HG02885 (cell line): ENCODE data around the gene STXBP1.

Source experiments
- ATAC-seq: cut with Tn5 transposase; IDR thresholded peaks from one replicate; pipeline ENCODE4 v1.9.1; 2021; ENCODE audit warnings: mild to moderate bottlenecking; ENCODE audit not compliant: unreplicated experiment, poor library complexity

The STXBP1 gene

GRCh38 chr9:127611899-127612790, at the start of gene STXBP1:
Gene STXBP1 (plus strand): TSS chr9:127612277. CDS start chr9:127612404, 127 bp downstream.
- ATAC-seq = peak; percentile 84

DNA sequence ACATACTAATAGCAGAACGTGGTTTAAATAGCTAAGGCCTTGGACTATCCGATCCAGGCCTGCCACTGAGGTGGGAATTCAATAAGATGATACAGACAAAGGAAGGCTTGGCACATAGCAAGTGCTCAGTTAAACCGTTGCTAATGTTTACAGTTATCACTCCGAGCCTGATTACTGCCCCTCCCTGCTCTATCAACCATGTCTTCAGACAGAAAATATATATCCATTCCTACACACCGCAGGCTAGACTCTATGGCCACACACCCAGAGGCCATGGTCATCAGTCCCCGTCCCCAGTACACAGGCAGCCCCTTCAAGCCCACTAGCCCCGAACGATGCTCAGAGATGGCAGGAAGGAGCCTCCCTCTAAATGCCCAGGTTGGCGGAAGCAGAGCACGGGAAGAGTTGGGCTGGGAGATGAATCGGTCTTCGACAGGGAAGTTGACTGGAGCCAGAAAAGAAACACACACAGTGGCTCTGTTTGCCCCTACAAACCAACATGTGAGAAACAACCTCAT, 49.7 kb upstream of the STXBP1 start:
- no peak for ATAC-seq

- ATAC-seq = no peak
Observed at GRCh38 chr9:127562841-127563401, 49.2 kb upstream of the STXBP1 start.

DNA sequence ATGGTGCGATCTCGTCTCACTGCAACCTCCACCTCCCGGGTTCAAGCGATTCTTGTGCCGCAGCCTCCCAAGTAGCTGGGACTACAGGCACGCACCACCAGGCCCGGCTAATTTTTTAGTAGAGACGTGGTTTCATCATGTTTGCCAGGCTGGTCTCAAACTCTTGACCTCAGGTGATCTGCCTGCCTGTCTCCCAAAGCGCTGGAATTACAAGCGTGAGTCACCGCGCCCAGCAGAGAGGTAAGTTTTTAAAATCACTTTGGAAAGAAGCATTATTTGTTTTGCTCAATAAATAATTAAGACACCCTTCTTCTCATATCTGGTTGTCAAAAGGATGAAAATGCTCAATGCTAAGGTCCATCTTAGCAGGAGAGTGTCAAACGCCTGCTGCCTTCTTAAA, 48.5 kb upstream of the STXBP1 start:
- no peak for ATAC-seq

DNA sequence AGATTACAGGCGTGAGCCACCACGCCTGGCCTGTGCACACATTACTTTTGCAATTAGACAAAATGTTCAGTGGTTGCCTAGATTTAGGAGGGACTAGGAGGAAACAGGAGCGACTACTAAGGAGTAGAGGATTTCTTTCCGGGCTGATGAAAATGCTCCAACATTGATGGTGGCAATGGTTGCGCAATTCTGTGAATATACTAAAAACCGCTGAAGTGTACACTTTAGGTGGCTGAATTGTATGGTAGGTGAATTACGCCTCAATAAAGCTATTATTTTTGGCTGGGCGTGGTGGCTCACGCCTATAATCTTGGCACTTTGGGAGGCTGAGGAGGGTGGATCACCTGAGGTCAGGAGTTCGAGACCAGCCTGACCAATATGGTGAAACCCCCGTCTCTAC, 46.8 kb upstream of the STXBP1 start:
- no peak for ATAC-seq

GRCh38 chr9:127566351-127567001, 45.6 kb upstream of the STXBP1 start:
- no peak for ATAC-seq

GRCh38 chr9:127567035-127567729, 44.9 kb upstream of the STXBP1 start:
- ATAC-seq = no peak

DNA sequence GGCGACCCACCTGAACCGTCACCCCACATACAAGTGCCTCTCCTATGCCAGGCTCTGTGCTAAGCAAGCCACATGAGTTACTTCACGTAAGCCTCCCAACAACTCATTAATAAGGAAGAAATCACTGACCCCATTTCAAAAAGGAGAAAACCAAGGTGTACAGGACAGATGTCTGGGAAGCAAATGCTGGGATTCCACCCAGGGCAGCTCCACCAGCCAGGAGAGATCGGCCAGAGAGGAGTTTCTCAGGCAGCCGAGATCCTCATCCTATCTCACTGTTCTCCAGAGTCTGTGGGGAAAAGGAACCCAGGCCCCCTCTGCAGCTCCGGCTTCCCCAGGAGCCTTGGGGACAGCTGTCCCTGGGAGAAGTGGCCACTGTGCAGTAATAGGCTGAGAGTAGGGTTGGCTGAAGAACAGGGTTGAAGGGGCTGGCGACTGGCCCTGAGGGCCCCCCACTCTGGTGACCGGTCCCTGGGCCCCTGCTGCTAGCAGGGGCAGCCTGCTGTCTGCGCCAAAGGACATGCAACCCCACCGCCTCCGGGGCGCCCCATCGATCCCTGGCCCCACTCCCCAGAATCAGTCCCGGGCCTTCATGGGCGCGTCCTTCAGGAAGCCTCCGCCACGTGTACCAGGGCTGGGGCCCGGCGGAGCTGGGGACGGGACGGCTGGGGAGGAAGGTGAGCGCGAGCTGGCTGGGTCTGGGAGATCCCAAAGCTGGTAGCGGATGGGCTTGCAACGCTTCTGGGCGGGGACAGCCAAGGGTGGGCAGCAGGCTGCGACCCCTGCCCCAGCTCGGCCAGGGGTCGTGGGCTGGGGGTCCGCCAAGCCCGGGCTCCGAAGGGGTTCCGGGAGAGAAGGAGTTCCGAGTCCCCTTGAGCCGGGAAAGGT, 44.1 kb upstream of the STXBP1 start:
- ATAC-seq = no peak

GRCh38 chr9:127568618-127568970, 43.5 kb upstream of the STXBP1 start:
- peak; percentile 22 for ATAC-seq

- peak; percentile 73 for ATAC-seq
Observed at GRCh38 chr9:127568971-127569885, 42.8 kb upstream of the STXBP1 start.

- no peak for ATAC-seq
Observed at GRCh38 chr9:127569886-127570401, 42.1 kb upstream of the STXBP1 start.

GRCh38 chr9:127570533-127571111, 41.5 kb upstream of the STXBP1 start:
- no peak for ATAC-seq

DNA sequence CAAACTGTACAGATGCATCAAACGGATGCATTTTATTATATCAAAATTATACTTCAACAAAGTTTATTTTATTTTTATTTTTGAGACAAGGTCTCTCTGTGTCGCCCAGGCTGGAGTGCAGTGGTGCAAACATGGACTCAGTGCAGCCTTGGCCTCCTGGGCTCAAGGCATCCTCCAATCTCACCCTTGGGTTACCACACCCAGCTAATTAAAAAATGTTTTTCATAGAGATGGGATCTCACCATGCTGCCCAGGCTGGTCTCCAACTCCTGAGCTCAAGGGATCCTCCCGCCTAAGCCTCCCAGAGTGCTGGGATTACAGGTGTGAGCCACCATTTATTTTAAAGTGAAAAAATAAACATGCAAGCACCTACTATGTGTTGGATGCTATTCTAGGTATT, 40.1 kb upstream of the STXBP1 start:
- no peak for ATAC-seq

GRCh38 chr9:127572961-127573721, 38.9 kb upstream of the STXBP1 start:
- no peak for ATAC-seq

DNA sequence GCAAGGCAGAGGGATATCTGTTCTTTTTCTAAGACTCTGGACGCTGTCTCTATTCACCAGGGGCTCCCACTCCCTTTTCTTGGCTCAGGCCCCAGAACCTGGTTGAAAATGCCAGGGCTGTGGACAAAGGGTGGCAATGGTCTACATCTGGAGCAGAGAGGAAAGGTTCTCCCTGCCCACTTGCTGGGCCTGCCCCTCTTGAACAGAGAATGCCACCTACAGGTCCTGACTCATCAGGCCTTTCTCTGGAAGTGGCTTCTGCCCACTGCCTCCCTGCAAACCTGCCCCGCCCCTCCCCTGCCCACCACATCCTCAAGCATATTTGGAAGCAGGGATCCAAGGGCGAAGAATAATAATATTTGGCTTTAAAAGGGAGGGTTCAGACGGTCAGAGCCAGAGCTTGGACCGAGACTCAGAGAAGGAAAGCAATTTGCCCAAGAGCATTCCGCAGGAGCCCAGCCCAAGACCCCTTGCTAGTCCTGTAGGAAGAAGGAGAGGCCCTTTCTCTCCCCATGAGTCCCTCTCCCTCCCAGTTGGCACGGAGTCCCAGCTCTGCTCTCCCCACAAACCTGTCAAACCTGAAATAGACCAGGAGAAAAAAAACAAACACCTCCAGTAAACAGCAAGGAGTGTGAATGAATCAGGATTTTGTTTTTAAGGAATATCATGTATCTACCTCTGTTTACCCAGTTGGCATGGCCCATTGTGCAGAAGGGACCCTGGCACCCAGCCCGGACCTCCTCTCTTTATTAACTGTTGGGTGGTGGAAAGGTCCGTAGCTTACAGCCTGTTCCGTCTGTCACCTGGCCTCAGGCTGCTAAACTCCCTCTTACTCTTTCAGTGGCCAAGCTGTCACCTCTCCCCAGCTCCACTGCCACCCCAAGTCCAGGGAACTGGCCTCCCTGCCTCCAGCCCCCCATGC, 37.7 kb upstream of the STXBP1 start:
- no peak for ATAC-seq
